SU-DHL-6 (cell line): ENCODE results near the gene BIN1.

Experiments
- H2AFZ ChIP-seq: fragments of 200-600 bp; sonication (generic); 2 replicates; pipeline ENCODE4 v1.6.1; 2014; ENCODE audit warnings: low read depth, mild to moderate bottlenecking, moderate library complexity, mixed read lengths, antibody characterized with exemption, low read length; ENCODE audit not compliant: severe bottlenecking
- H3F3A ChIP-seq: fragments of 200-600 bp; shearing (Covaris generic); 2 replicates; pipeline ENCODE4 v1.6.0; 2016; ENCODE audit warnings: antibody characterized with exemption, mild to moderate bottlenecking; ENCODE audit not compliant: insufficient read depth
- H3K27ac ChIP-seq: fragments of 200-600 bp; sonication (generic); 2 replicates; pipeline ENCODE4 v1.5.1; 2016; ENCODE audit warnings: low read depth, mild to moderate bottlenecking, low read length, moderate library complexity, mixed read lengths
- H3K27me3 ChIP-seq: fragments of 200-600 bp; sonication (generic), shearing (Covaris generic); 2 replicates; pipeline ENCODE4 v1.6.0; 2014; ENCODE audit warnings: mild to moderate bottlenecking, low read length
- H3K36me3 ChIP-seq: fragments of 200-600 bp; sonication (generic); 2 replicates; pipeline ENCODE4 v1.6.1; 2014; ENCODE audit warnings: mild to moderate bottlenecking, low read length, mixed read lengths
- H3K4me2 ChIP-seq: fragments of 300-600, 200-600 bp; shearing (Covaris generic), sonication (generic); 2 replicates; pipeline ENCODE4 v1.6.0; 2014; ENCODE audit warnings: low read length, low read depth, mild to moderate bottlenecking; ENCODE audit not compliant: poor library complexity, severe bottlenecking
- H3K4me3 ChIP-seq: fragments of 200-600 bp; sonication (generic); 2 replicates; pipeline ENCODE4 v1.5.1; 2014; ENCODE audit warnings: antibody characterized with exemption, low read length, mild to moderate bottlenecking, mixed read lengths; ENCODE audit not compliant: insufficient read depth, poor library complexity, severe bottlenecking
- H3K79me2 ChIP-seq: fragments of 200-600 bp; sonication (generic); 2 replicates; pipeline ENCODE4 v1.6.1; 2014; ENCODE audit warnings: mild to moderate bottlenecking, low read length, moderate library complexity; ENCODE audit not compliant: insufficient read depth
- H3K9ac ChIP-seq: fragments of 200-600 bp; sonication (generic); 2 replicates; pipeline ENCODE4 v1.7.0; 2014; ENCODE audit warnings: mild to moderate bottlenecking, low read length
- H3K9me2 ChIP-seq: fragments of 200-600 bp; sonication (generic); replicated peaks from 2 replicates; pipeline ENCODE4 v1.6.1; 2014; ENCODE audit warnings: low read length; ENCODE audit not compliant: insufficient read depth
- H3K9me3 ChIP-seq: fragments of 200-600 bp; sonication (generic); 2 replicates; pipeline ENCODE4 v1.6.1; 2014; ENCODE audit warnings: low read length, mixed read lengths; ENCODE audit not compliant: insufficient read depth
- H4K20me1 ChIP-seq: fragments of 200-600 bp; sonication (generic); 2 replicates; pipeline ENCODE4 v1.6.1; 2014; ENCODE audit warnings: low read depth, mild to moderate bottlenecking, antibody characterized with exemption, low read length, moderate library complexity, mixed read lengths
- EZH2phosphoT487 ChIP-seq: fragments of 200-600 bp; sonication (generic), shearing (Covaris generic); conservative IDR thresholded peaks from 2 replicates; pipeline ENCODE4 v1.6.1; 2018; ENCODE audit warnings: mild to moderate bottlenecking, antibody characterized with exemption, low read length, moderate library complexity, mixed read lengths
- TF ChIP-seq, protein P1 (sequence below): fragments of 200-600 bp; sonication (generic); IDR thresholded peaks from one replicate; pipeline ENCODE4 v1.5.1; 2017; ENCODE audit warnings: antibody characterized with exemption, mild to moderate bottlenecking, low read length, moderate library complexity; ENCODE audit not compliant: insufficient read depth, poor library complexity, severe bottlenecking

BIN1 gene

DNA sequence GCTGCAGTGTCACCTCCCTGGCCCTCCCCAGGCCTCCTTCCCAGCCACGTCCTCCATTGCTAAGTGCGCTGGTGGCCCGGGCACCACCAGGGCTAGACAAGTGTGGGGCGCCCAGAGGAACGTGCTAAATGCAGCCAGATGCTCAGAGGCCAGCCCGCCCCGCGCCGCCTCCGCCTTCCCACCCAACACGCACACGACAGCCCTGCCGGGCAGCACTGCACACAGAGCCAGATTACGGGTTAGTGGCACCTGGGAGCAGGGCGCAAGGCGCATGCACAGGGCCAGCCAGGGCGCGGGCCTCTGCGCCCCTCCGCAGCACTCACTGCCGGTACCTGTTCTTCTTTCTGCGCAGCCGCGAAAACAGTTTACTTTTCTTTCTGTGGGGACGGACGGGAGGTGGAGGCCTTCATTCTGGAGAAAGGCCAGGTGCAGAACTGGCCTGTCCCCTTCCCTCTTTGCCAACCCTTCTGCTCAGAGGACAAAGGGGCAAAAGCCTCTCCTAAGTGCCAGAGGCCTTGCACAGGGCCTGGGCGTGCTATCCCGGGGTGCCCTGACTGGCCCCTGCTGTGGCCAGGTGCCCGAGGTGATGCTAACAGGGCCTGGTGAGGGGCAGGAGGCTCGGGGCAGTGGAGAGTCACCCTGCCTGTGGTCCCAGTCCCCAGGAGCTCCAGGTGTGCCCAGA, 46.5 kb downstream of the BIN1 start:
- Histone ChIP-seq H3K9ac (no peak overlapping the region), H2AFZ (no peak overlapping the region), H3K27ac (no peak overlapping the region), H3K4me2 (no peak overlapping the region), H3F3A (no peaks in the 10 kb centered on the region), H3K9me2 (no peaks in the 10 kb centered on the region), H3K36me3 (no peaks in the 10 kb centered on the region), H3K9me3 (no peaks in the 10 kb centered on the region), H3K27me3 (no peaks in the 10 kb centered on the region), H3K79me2 (no peaks in the 10 kb centered on the region), H3K4me3 (no peak overlapping the region), H4K20me1 (no peaks in the 10 kb centered on the region)
- TF ChIP-seq EZH2phosphoT487: no peak
- TF ChIP-seq, protein P1, sequence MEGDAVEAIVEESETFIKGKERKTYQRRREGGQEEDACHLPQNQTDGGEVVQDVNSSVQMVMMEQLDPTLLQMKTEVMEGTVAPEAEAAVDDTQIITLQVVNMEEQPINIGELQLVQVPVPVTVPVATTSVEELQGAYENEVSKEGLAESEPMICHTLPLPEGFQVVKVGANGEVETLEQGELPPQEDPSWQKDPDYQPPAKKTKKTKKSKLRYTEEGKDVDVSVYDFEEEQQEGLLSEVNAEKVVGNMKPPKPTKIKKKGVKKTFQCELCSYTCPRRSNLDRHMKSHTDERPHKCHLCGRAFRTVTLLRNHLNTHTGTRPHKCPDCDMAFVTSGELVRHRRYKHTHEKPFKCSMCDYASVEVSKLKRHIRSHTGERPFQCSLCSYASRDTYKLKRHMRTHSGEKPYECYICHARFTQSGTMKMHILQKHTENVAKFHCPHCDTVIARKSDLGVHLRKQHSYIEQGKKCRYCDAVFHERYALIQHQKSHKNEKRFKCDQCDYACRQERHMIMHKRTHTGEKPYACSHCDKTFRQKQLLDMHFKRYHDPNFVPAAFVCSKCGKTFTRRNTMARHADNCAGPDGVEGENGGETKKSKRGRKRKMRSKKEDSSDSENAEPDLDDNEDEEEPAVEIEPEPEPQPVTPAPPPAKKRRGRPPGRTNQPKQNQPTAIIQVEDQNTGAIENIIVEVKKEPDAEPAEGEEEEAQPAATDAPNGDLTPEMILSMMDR: no peak

DNA sequence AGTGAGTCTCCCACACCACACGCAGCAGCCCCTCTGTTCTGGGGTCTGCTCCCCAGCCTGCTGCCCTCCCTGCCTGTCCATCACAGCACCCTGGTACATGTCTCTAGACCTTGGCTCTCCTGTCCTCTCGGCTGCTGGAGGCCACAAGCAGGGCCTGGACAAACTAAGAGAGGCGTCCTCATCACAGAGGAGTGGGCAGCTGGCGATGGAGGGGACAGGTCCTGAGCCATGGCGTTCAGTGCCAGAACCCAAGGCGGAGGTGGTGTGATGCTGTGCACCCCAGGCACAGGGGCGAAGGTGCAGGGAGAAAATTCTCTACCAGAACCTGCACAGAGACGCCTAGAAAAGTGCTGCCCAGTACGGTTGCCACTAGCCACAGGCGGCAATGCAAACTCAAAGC, 47.4 kb downstream of the BIN1 start:
- Histone ChIP-seq H3F3A (no peaks in the 10 kb centered on the region), H2AFZ (no peak overlapping the region), H3K4me2 (no peak overlapping the region), H3K27ac (no peak overlapping the region), H3K36me3 (no peaks in the 10 kb centered on the region), H3K9me3 (no peaks in the 10 kb centered on the region), H3K79me2 (no peaks in the 10 kb centered on the region), H4K20me1 (no peaks in the 10 kb centered on the region), H3K27me3 (no peaks in the 10 kb centered on the region), H3K9me2 (no peaks in the 10 kb centered on the region), H3K4me3 (no peak overlapping the region), H3K9ac (no peak overlapping the region)
- TF ChIP-seq, protein P1: no peak
- TF ChIP-seq EZH2phosphoT487: no peak

DNA sequence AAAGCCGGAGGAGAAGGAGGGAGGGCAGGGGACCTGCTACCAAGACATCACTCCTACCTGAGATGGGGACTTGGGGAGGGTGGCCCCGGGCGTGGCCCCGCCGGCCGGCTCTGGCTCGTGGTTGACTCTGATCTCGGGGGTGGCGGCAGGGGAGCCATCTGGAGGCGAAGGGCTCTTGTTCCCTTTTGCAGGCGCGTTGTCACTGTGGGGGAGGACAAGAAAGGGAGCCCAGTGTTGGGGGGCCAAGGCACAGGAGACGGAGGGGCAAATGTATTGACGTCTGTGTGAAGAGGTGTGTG, 48.1 kb downstream of the BIN1 start:
- H3K27ac ChIP-seq: no peak overlapping the region
- H3K4me3 ChIP-seq: no peak overlapping the region
- no peak overlapping the region for H2AFZ ChIP-seq
- no peak for TF ChIP-seq EZH2phosphoT487
- TF ChIP-seq, protein P1: no peak
- H3K79me2 ChIP-seq: no peaks in the 10 kb centered on the region
- H3K36me3 ChIP-seq: no peaks in the 10 kb centered on the region
- H3K9me3 ChIP-seq: no peaks in the 10 kb centered on the region
- H3K4me2 ChIP-seq: no peak overlapping the region
- H4K20me1 ChIP-seq: no peaks in the 10 kb centered on the region
- H3K9ac ChIP-seq: no peak overlapping the region
- no peaks in the 10 kb centered on the region for H3K27me3 ChIP-seq
- H3F3A ChIP-seq: no peaks in the 10 kb centered on the region
- H3K9me2 ChIP-seq: no peaks in the 10 kb centered on the region
